Measurements from ENCODE around the gene BBS7.

BBS7 gene

GRCh38 chr4:121869841-121870822, at the start of gene BBS7:
BBS7 (minus strand) TSS chr4:121870474; CDS start chr4:121870313, 161 bp downstream.
- peak; percentile 94 for DNase-seq (ENCODE audit: low read depth)

DNA sequence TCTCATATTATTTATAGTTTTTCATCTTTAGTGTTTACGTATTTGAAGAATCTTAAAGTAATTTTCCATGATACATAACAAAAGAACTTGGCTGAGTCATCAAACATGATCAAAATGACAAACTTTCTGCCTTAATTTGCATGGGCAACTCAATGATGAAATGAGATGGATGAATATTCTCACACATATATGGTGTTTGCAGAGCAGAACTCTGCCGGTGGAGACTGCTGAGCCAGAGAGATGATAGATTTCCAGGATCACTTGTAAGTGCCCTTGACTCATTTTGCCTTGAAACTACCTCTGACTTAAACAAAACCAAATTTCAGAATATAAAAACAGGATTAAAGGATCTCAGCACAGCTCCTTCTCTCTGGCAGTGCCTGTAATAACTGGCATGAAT, 43.4 kb upstream of the BBS7 start:
- peak; percentile 16 for DNase-seq (ENCODE audit: low read depth)

GRCh38 chr4:121908346-121908745, 38.1 kb upstream of the BBS7 start:
- DNase-seq (ENCODE audit: low read depth): no peak

DNA sequence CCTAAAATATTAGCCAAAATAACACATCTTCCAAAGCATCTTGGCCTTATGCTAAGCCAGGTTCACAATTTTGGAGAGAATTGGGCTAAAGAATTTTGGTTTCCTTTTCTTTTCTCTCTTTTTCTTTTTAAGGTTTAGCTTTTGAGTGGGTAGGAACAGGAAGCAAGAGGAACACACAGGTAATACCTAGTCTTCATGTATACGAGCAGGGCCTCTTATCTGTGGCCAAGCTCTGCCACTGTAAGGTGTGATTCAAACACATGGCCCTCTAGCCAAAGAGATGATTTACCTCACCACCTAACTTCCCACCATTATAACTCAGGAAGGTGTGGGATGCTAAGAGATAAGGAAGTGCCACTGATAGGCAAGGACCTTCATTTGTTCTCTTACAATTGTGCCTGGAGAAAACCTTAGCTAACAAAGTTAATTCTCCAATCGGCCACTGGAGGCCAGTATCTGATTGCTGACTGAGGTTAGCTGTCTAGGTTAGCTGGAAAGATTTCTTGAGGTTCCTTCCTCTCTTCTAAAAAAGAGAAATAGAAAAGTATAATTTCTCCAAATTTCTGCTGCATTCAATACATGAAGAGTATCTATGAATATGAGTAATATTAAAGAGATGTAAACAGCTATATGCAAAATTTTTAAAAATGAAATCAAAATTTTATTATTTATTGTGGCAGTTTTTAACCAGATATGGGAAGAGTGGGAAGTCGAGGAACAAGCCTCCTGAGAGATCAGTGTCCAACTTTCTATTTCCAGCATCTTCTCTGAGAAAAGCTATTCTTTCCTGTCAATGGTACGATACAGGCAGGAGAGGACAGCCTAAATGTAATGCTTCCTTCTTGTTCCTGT, 30.1 kb upstream of the BBS7 start:
- DNase-seq (ENCODE audit: low read depth): peak; percentile 56

DNA sequence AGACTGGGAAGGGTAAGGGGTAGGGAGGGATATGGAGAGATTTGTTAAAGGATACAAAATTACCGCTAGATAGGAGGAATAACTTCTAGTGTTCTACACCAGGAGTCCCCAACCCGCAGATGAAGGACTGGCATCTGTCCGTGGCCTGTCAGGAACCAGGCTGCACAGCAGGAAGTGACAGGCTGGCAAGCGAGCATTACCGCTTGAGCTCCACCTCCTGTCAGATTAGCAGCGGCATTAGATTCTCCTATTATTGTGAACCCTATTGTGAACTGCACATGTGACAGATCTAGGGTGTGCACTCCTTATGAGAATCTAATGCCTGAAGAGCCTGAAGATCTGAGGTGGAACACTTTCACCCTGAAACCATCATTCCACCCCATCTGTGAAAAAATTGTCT, 27.9 kb upstream of the BBS7 start:
- DNase-seq (ENCODE audit: low read depth): no peak

DNA sequence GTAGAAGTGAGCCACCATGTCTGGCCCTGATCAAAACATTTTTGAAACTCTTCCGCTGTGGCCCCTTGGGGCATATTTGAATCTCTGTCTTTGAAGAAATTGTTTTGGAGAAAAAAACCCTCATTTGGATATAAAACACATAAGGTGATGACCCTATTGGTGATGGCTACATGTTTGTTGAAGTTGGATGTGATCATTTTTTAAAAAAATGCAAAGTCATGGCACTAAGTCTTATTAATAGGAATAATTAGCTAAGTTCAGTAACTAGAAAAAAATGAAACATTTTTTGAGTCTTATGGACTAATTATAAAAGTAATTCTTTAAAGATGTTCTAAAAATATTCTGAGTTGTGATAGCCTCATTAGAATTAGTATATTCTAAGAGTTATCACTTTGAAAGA, 17.9 kb upstream of the BBS7 start:
- no peak for DNase-seq (ENCODE audit: low read depth)

- no peak for DNase-seq (ENCODE audit: low read depth)
Measured at GRCh38 chr4:121885115-121885514, 14.8 kb upstream of the BBS7 start.

DNA sequence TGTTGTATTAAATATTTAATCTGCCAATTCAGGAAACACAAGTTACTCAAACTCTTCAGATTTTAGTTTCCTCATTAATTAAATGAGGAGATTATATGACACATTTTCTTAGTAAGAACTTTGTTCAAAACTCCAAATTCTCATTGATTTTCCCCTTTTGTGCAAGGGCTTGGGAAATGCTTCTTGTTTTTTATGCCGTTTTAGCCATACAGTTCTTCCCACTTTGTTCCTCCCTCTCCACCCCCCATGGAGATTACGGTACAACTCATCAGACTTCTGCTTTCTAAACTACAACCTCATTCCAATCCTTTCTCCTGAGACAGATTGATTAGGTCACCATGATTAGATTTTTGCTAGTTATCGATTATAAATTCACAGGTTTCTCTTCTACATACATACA, 10.9 kb upstream of the BBS7 start:
- DNase-seq (ENCODE audit: low read depth): no peak

DNA sequence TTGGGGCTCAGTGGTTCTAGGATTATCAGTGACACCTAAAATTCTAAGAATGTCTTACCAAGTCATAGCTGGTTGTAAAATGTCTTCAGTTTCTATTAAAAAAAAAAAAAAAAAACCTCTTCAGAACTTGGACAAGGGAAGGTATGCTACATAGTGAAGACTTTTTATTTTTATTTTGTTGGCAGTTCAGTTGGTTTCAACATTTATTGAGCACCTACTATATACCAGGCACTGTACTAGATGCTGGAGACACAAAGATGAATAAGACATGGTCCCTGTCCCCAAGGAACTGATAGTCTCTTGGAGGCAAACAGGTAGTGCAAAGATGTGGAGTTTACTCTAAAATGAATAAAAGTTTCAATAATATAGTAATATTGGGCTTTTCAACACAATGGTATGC, 8.9 kb upstream of the BBS7 start:
- no peak for DNase-seq (ENCODE audit: low read depth)

- no peak for DNase-seq (ENCODE audit: low read depth)
Measured at GRCh38 chr4:121877041-121877773, 6.9 kb upstream of the BBS7 start.

DNA sequence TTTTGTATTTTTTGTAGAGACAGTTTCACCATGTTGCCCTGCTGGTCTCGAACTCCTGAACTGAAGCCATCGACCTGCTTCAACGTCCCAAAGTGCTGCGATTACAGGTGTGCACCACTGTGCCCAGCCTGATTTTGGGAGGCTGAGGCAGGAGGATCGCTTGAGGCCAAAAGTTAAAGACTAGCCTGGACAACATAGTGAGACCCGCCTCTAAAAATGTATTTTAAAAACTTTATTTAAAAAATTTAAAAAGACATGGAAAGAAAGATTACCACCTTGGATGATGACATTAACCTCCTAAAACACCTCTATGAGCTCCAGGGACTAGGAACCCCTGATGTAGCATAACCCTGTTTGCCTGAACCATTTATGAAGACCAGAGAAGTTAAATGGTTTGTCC, 5.8 kb upstream of the BBS7 start:
- no peak for DNase-seq (ENCODE audit: low read depth)

DNA sequence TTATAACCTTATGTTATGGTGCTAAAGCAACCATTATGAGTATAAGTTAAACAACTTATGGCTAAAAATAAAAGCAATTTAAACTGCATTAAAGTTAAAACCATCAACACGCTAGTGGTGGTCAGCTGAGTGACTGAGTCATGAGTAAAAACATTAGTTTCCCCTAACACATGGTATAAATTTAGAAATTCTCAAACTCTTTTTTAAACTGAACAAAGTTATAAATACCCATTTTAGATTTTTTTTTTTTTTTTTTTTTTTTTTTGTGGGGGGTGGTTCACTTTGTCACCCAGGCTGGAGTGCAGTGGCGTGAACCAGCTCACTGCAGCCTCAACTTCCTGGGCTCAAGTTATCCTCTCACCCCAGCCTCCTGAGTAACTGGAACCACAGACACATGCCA, 5.4 kb upstream of the BBS7 start:
- DNase-seq (ENCODE audit: low read depth): no peak

DNA sequence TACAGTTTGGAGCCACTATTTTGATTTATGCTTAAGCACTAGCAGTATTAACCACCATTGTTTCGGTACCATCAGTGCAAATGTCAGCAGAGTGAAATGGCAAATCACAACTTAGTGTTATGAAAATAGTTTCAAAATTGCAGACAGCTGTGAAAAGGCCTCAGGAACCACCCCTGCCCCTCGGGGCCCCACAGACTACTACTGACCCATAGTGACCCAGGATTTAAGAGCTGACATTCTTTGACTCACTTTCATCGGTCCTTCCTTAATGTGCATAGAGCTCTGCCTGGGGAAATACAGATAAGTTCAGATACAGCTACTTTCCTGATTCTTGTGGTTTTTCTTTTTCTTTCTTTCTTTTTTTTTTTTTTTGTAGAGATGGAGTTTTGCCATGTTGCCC, 3.3 kb upstream of the BBS7 start:
- DNase-seq (ENCODE audit: low read depth): peak; percentile 49

DNA sequence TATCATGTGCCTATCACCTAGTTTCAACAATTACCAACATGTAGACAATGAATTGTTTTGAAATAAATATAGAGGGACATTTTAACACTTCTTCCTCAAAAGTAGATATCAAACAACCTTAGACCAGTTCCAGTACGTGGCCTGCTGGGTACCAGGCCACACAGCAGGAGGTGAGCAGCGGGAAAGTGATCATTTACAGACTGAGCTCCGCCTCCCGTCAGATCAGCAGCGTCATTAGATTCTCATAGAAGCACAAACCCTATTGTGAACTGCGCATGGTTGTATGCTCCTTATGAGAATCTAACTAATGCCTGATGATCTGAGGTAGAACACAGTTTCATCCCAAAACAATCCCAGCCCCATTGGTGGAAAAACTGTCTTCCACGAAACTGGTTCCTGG, 6.5 kb downstream of the BBS7 start:
- no peak for DNase-seq (ENCODE audit: low read depth)

DNA sequence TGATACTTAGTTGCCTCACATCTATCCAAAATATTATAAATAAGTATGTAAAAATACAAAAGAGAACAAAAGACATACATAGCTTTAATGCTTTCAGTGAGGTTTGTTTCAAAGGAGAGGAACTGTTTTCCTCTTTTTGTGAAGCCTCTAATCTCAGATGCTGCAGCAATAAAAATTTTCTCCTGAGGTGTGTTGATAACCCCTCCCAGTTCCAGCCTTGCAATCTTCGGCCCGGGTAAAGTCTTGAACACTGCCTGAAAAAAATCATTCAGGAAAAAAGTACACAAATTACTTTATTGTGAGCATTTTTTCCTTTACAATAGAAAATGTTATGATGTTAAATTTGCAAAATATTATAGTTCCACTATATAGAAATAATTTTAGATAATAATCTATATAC, 8.8 kb downstream of the BBS7 start:
- DNase-seq (ENCODE audit: low read depth): no peak

DNA sequence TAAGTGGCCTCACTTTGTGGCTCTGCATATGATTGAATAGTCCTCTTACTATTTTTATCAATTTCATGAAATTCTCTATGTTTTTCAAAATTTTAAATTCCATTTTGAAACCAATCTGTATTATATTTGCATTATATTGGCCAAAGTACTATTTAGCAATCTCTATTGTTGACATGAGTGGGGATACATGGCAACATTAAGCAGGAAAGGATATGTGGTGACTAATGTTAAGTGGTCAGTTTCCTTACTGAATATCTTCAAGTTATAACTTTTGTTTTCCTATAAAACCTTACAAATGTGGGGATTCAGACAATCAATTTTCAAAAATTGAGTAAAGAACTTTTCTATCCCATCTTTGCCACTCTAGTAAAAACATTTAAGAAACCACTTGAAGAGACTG, 10.2 kb downstream of the BBS7 start:
- DNase-seq (ENCODE audit: low read depth): peak; percentile 15

- no peak for DNase-seq (ENCODE audit: low read depth)
Measured at GRCh38 chr4:121851354-121851753, 18.9 kb downstream of the BBS7 start.

DNA sequence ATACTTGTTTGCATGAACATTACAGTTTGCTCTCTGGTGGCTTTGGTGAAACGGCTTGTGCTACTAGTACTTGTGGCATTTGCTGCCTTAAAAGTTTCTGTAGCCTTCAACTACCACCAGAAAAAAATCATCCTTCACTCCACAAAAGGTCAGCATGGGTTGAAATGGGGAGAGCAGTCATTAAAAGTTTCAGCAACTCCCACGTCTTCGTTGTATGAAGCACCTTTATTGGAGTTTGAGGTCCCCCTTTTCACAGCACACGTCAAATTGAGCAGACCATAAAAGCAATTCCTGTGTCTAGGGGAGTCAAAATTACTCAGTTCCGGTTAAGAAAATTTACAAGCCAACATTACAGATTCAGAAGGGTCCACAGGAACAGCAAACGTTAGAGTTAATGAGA, 23.6 kb downstream of the BBS7 start:
- DNase-seq (ENCODE audit: low read depth): no peak

DNA sequence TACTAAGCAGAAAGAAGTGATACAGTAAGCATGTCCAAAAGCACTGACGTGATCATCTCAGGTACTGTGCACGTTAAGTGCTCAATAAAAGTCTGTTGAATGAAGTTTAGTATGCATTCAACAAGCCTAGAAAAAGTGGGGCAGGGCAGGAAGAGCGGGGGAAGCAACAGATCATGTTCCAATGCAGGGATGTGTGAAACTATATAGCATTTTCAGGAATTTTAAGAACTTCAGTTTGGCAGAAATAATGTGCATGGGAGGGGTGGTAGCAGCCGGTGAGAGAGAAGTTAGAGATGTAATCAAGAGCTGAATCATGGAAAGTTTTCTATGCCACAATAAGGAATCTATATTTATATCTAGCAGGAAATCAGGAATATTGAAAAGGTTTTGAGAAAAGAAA, 27.4 kb downstream of the BBS7 start:
- DNase-seq (ENCODE audit: low read depth): no peak

GRCh38 chr4:121838136-121838535, 32.1 kb downstream of the BBS7 start:
- no peak for DNase-seq (ENCODE audit: low read depth)

DNA sequence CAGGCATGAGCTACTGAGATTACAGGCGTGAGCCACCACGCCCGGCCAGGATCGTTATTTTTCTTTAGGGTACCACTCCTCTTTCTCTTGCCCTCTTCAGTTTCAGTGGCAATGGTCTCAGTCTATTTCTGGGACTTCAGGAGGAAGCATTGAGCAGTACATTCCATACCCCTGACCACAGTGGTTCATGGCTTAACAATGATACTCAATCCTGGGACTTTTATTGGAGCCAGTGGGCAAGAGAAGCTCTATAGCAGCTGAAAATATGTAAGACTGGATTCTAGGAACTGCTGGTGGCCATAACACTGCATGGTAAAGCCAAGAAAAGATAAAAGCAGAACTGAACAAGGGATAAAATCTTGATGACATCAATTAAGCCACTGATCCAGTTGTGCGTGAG, 40.8 kb downstream of the BBS7 start:
- no peak for DNase-seq (ENCODE audit: low read depth)

GRCh38 chr4:121827853-121828252, 42.4 kb downstream of the BBS7 start:
- peak; percentile 68 for DNase-seq (ENCODE audit: low read depth)

Data from amniotic epithelial cell (primary cell).